ENCODE data around the gene RADIL.

- no peak for TF ChIP-seq POLR2AphosphoS5 (IDR thresholded peaks at IDR 0.05; ENCODE audit: borderline replicate concordance, low read depth, low read length)
- no peak for TF ChIP-seq EZH2 (IDR thresholded peaks at IDR 0.05)
- TF ChIP-seq FOXP2 (optimal IDR thresholded peaks at IDR 0.05; ENCODE audit: control extremely low read depth, extremely low read length, insufficient read depth) = no peak
Measured at GRCh38 chr7:4850262-4850795, 33.2 kb downstream of the RADIL start.

Data from SK-N-MC (cell line).